Right ventricle myocardium inferior (tissue), 1 donor: ENCODE measurements around the gene UGT8. TPM values are rescaled to one million over a fixed set of nuclear protein-coding genes. Genes with fewer than 3 reads are reported as not detected.

ENCODE experiments used
- ATAC-seq: fragments of 200-7000 bp; cut with Tn5 transposase; one replicate; pipeline ENCODE4 v1.9.1; 2020; ENCODE audit warnings: mild to moderate bottlenecking, moderate library complexity
- DNase-seq: peaks from one replicate; pipeline ENCODE4 v3.0.0; 2021; ENCODE audit errors: missing footprints
- intact Hi-C: fragments of 100-400 bp; cut with DNase I; formaldehyde crosslinking; loops from one replicate; pipeline ENCODE4 v1.11.0; 2022
- microRNA-seq: library from miRNA; unstranded; fragments of <30 nt; microRNA quantifications from one replicate; pipeline ENCODE4 v1.2.0, GENCODE V29; 2020
- total RNA-seq: library from RNA; stranded (reverse); fragmentation: NEBNext Ultra II Directional; extraction: Animal tissue kit (Norgen Biotek cat#: 25700); gene quantifications from one replicate; pipeline ENCODE4 v1.2.1, GENCODE V29; 2021
- donor health status: DM: no; HTN: yes; CAD: no; lungs with severe emphysema.

Gene UGT8
- total RNA-seq, 1 donor from 2014 or later: not detected

DNA sequence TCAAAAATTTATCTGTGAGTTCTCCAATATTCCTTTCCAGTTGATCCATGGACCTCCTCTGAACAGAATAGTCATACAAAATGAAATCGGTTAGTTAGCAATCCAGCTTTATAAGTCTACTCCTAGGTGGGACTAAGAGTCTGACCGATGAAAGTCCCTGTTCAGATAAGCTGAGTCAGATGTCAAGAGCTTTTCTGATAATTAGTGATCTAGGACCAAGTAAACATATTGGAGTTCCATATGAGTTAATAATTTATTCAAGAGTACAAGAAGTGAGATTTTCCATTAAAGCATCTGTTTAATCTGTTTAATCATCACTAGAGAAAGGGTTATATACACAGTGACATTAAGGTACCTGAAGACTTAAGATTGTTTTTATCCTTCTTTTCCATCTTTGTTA is 74.7 kb downstream of the UGT8 start:
- ATAC-seq (no peak), DNase-seq (no peak)
- intact Hi-C loops: no loop called here

DNA sequence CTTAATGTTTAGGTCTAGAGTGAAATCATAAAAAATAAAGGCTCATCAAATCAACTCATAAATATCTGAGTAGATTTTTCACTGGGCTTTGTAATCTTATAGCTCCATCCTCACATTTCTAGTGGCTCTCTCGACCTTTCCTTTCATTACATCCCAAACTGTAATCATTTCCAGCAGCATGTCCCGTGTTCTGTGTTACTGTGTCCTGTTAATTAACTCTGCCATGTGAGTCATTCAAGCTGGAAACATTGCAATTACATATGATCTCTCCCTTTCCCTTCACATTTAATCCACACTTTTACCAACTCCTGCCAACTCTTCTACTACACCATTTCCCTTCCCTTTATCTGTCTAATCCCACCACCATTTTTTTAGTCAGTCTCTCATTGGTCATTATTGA is 75.5 kb downstream of the UGT8 start:
- intact Hi-C loops: no loop called here
- ATAC-seq (no peak), DNase-seq (no peak)

DNA sequence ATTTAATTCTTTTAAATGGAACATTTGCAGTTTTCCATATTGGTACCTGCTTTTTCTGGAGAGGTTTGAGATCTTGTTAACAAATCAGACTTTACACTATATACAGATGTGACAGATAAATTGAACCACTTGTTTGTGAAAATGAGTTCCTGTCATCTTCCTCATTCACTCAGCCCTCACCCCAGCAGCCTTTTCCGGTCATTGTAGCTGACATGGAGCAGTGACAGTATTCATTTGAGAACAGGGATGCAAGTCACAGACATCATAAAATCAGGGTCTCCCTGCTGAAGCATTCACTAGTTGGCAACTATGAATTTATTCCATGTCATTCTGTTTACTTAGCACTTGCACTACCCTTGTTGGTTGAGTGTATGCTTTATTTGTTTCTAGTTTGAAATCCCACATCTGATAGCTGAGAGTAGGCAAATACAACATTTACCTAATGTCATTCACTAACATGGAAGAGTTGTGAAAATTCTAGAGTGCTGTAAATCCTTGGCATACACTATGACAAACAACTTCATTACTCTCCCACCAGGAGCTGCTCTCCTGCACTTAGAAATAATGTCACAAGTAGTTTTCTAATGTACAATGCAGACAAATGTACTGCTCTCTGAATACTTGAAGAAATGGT is 78.9 kb downstream of the UGT8 start:
- no peak for ATAC-seq
- no peak for DNase-seq
- intact Hi-C loops: no loop called here

DNA sequence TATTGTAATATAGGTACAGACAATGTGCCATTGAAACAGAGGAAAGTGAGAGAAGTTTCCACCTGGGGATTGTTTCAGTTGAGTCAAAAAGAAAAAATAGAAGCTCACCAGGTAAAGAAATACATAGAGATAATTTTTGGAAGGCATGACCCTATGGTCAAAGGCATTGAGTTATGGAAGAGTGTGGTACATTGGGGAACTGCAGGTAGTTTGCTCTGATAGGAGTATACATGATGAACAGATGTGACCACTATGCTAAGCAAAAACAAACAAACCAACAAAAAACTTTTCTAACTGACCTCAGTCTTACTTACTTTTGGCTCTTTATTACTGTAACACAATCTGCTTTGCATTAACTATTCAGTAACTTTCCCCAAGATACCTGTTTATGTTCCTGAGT is 85.9 kb downstream of the UGT8 start:
- ATAC-seq: no peak
- intact Hi-C loops: no loop called here

DNA sequence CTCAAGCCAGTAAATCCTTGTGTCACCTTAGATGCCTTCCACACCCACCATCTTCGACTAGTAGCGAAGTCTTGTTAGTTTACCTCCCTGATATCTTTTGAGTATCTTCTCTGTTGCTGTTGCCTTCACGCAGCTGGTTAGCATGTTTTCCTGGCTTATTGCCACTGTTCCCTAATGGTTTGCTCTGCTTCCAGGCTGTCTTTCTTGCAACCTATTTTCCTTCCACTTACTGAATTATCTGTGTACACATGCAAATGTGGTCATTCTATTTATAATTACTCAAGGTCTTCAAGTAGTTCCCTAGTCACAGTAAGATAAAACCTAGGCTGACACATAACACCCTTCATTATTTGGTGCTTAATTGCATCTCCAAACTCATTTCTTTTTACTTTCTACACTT is 89.5 kb downstream of the UGT8 start:
- ATAC-seq (no peak), DNase-seq (no peak)
- intact Hi-C loops: no loop called here

More for the DNA sequence above, 85.9 kb downstream of the UGT8 start:
- DNase-seq: no peak

DNA sequence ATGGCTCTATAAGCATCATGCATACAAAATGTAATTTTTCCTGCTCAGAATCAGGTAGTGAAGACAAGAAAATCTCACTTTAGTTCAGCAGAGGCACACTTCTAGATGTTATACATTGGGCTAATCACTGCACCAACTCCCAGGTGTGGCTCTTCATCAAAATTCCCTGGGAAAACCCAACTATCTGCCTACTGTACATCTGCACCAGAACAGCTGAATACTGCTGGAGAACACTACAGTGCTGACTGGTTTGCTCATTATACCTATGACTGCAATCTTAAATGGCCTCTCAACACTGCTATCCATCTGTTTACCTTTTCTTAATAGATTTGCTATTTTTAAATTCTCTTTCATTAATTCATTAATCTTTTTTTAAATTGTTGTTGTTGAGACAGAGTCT is 92.0 kb downstream of the UGT8 start:
- DNase-seq (no peak), ATAC-seq (no peak)
- intact Hi-C loops: no loop called here

DNA sequence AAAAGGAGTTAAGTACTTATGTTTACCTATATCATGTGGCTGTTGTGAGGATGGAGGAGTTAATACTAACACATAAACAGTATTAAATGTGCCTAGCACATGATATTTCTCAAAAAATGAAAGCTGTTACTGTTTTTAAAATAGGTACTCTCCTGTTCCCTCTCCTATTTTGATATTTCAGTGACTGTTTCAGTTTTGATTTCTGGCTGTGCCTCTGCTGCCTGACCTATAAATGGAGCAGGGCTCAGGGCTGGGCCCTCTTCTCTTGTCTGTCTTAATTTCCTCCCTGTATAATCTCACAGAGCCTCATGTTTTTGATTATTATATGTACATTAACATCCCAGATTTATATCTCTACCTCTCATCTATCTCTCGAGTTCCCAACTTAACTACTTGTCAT is 93.3 kb downstream of the UGT8 start:
- intact Hi-C loops: no loop called here
- DNase-seq (no peak), ATAC-seq (no peak)

DNA sequence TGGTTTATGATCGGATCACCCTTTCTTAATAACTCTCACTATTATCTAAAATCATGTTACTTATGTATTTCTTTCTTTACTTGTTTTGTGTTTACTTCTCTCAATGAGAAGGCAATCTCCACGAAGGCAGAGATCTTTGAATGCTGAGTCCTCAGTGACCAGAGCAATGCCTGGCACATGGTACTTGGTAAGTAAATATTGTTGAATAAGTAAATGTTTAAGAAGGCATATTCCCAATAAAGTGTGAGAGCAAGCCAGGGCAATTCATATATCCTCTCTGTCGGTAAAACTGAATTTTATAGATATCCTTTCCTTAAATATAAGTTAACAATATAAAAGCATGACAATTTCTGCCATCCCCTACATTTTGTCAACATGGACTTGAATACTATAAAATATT is 94.4 kb downstream of the UGT8 start:
- ATAC-seq: no peak
- DNase-seq: no peak
- intact Hi-C loops: no loop called here

DNA sequence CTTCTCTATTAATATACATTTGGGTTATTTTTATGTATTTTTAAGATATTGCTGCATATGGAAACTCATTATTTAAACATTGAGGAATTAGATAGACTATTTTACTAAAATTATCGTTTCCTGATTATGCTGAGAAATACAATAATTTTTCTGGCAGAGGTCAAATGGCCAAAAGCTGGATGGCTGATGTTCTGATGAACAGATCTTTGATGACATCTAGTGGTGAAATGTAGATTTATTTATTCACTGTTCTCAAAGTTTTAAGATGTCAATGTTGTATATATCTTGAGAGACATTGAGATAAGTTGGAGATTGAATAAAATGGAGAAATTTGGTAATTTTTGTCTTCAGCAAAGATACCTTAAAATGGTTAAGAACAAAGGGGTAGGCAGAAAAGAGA is 96.2 kb downstream of the UGT8 start:
- intact Hi-C loops: loop anchor here (2.0 kb wide), 1 partner anchor 310 kb away; no protein-coding TSS in a partner anchor
- ATAC-seq: no peak
- DNase-seq: no peak

DNA sequence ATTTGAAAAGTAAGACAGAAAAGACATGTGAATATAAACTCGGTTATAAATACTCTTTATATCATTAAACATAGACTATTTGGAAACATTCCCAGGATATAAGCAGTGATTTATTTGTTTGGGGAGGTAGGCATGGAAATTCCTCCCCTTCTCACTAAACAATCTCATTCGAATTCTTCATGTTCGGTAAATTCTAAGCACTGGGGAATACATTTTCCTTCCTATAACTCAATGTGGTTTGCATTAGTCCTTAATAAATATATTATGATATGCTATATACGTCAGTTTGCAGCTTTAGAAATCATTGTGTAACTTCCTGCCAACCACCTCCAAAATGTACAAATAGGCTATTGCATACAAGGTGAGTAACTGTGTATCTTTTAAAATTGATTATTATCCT is 99.6 kb downstream of the UGT8 start:
- ATAC-seq (no peak), DNase-seq (no peak)
- intact Hi-C loops: no loop called here

DNA sequence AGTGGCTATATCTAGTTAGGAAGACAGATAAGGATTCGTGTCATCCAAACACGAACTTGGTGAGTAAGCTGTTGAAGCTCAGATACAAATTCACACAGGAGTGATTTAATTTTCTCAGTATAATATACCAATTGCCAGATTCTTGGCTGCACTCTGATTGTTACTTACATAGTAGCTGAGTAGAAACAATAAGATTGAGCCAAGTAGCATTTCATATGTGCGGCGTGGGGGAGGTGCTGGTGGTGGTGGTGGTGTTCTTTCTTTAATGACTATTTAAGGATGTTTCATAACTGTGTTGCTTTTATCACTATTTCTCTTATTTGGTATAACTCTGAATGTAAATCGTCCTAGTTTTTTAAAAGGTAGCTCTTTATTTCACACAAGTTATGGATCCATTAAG is 102.9 kb downstream of the UGT8 start:
- ATAC-seq (no peak), DNase-seq (no peak)
- intact Hi-C loops: no loop called here

DNA sequence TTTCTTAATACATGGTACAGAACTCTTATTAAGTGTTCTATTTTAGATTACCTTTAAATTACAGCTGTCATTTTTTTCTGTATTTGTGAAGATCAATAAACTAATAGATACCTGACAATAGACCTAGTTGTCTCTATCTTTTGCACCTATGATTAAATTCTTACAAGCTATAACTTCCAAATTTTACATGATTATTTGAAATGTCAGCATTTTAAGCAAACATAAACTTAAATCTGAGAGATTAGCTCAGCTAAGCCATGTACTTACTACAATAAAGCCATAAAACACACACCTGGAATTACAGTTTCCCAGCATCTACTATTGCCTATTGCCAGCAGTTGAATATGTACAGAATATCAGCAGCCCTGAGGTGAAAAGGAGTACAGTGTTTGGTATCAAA is 118.8 kb downstream of the UGT8 start:
- ATAC-seq (no peak), DNase-seq (no peak)
- intact Hi-C loops: no loop called here

DNA sequence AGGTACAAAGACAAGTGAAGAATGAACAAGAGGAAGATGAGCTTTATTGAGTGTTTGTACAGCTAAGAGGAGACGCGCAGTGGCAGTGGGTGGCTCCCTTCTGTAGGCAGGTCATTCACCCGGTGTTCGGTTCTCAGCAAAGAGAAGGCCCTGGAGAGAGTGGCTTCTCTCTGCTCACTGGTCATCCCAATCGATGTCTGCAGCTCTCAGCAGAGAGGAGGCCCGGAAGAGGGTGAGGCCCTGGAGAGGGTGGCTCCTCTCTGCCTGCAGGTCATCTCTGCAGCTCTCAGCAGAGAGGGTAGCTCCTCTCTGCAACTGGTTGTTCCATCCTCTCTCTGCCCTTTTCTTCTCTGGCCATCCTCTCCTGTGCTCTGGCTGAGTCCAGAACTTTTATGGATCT is 126.5 kb downstream of the UGT8 start:
- intact Hi-C loops: no loop called here
- ATAC-seq: no peak
- no peak for DNase-seq

DNA sequence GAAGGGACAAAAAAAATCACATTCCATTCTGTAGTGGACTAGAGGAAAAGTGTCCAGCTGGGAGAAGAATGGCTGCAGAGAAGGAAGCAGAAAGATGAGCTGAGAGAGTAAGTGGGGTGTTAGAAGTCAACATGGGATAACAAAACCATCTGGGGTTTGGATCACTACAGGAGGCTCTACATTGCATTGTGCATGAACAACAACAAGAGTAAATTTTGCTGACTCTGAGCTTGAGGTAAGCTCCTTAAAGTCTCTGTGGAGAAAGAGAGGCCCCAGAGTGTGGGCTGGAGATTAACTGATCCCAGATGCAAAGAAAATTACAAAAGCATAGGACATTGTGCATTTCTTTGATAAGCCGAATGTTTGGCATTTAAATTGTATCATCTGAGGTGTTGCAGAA is 128.9 kb downstream of the UGT8 start:
- ATAC-seq: no peak
- intact Hi-C loops: no loop called here
- no peak for DNase-seq

Small RNA genes lying within 50 kb of the gene (microRNA-seq; reads per million reads assigned to microRNA genes)
- not detected for gene MIR577
